ENCODE measurements around the gene SMCO4.

DNA sequence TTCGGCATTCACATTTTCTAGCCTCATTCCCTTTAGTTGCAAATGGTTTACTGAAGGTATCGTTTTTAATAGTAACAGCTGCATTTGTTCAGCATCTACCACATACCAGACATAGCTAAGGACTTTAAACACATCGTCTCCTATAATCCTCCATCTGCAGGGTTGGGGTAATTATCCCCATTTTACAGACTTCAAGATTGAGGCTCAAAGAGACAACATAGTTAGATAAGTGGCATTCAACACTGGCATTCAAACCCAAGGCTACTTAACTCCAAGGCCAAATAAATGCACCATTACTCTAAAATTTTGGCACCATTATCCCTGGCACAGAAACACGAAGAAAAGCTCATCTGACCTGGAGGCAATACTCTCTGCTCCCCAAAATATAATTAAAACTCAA, 28.5 kb downstream of the SMCO4 start:
- no peak for TF ChIP-seq POLR2A (IDR thresholded peaks at IDR 0.05; ENCODE audit: low read length)
- TF ChIP-seq GATA1 (IDR thresholded peaks at IDR 0.05; ENCODE audit: low read depth, low read length) = no peak

All from erythroblast (primary cell).